ENCODE results near the gene STXBP4.
"Not testable (repeated sequence)": the region's sequence is repeated elsewhere in the genome, so short reads cannot be mapped to it uniquely, and the experiment has no call there.

STXBP4 gene

DNA sequence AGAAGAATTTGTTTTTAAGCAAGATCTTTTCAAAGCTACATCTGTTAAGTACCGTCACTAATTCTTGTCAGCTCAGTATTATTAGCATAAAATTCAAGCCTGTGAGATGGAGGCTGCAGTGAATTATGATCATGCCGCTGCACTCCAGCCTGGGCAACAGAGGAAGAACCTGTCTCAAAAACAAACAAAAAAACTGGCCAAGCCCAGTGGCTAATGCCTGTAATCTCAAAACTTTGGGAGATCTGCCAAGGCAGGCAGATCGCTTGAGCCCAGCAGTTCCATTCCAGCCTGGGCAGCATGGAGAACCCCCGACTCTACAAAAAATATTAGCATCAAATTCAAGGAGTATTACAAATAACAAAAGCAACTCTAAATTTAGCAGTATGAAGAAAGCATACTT is 88.0 kb downstream of the STXBP4 start:
- no peak for DNase-seq (ENCODE audit: low spot score)

DNA sequence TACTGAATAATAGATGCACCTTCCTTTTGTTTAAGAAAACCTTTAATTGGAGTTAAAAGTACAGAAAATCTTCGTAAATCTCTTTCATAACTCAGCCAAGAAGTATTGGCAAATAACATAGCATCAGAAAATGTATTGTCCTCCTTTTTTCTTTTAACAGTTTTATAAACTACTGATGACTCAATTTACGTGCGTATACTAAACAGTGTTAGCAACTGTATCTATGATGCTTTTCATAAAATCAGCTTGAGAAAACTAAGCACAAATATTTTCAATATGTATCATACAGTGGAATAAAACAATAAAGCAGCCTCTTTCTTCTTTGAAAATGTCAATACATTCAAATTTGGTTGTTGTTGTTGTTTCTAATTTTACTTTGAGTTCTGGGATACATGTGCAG is 88.6 kb downstream of the STXBP4 start:
- DNase-seq (ENCODE audit: low spot score): no peak

DNA sequence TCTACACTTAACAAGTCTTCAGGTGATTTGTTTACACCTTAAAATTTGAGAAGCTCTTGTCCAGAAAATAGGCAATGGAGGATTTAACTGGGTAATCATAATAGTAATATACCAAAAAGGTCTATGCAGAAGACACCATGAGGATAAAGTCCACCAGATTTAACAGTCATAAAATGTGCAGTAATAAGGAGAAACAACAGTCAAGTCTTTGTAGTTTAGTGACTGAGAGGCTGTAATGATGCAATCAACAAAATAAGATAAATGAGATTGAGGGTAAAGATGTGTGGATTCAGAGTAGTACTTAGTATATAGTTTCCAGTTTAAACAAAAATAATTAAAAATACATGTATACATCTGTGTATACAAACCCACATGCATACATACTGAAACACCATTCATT is 91.2 kb downstream of the STXBP4 start:
- no peak for DNase-seq (ENCODE audit: low spot score)

DNA sequence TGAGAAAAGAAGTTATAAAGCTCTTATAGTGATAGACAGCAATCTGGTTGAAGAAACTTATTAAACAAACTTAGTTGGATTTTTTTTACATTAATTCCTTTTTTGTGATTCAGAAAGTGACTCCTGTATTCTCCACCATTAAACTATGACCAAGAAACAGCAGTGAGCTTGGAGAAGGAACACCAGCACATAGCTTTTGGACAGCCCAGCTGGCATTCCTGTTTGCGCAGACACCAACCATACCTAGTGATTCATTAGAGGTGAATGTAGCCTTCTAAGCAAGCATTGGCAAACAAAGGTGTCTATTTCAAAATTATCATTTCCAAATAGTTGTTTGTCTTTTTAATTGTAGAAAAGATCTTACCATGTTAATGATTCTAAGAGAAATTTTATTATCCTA is 94.4 kb downstream of the STXBP4 start:
- no peak for DNase-seq (ENCODE audit: low spot score)

- DNase-seq (ENCODE audit: low spot score): no peak
Observed at GRCh38 chr17:55063885-55064874, 95.6 kb downstream of the STXBP4 start.

- DNase-seq (ENCODE audit: low spot score): no peak
Observed at GRCh38 chr17:55067697-55068439, 99.3 kb downstream of the STXBP4 start.

- DNase-seq (ENCODE audit: low spot score): no peak
Observed at GRCh38 chr17:55068862-55069811, 100.6 kb downstream of the STXBP4 start.

- DNase-seq (ENCODE audit: low spot score): no peak
Observed at GRCh38 chr17:55069983-55070529, 101.5 kb downstream of the STXBP4 start.

DNA sequence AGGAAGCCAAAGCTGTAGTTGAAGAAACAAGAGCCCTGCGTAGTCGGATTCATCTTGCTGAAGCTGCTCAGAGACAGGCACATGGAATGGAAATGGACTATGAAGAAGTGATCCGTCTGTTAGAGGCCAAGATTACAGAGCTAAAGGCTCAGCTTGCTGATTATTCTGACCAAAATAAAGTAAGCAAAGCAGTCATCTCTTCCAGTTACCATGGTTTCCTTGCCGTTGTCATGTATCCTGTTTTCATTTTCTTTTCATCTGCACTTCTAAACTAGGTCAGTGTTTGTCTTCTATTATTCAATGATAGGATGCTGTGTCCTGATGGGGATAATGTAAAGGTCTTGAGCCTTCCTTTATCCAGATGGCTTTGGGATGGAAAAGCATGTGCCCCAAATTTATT is 104.3 kb downstream of the STXBP4 start:
- DNase-seq (ENCODE audit: low spot score): no peak

DNA sequence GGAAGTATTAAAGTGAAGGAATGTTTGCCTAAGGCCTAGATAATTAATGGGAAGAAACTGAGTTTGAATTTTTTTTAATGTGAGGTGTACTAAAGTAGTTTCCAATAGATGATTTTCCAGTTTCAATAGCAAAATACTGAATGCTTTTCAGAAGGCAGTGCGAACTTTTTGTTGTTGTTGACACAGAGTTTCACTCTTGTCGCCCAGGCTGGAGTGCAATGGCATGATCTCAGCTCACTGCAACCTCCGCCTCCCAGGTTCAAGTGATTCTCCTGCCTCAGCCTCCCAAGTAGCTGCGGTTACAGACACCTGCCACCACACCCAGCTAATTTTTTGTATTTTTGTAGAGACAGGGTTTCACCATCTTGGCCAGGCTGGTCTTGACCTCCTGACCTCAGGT is 104.9 kb downstream of the STXBP4 start:
- not testable (repeated sequence) for DNase-seq (ENCODE audit: low spot score)

DNA sequence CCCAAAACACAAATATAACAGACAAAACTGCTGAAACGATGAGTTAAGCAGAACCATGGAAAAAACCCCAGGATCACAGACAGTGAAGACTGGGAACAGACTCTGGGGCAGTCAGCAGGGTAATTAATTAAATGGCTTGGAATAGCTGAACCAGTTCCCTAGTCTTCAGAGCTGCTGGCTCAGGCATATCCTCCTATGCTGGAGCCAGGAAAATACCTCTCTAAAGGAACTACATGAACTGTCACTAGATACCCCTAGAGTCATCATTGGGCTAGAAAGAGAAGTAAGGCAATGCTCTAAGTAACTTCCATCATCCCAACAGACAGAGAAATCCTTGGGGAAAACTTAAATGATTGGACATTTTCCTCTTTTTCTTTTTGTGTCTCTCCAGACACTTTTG is 113.0 kb downstream of the STXBP4 start:
- no peak for DNase-seq (ENCODE audit: low spot score)

GRCh38 chr17:55086635-55087058 is 118.1 kb downstream of the STXBP4 start:
- DNase-seq (ENCODE audit: low spot score): no peak

DNA sequence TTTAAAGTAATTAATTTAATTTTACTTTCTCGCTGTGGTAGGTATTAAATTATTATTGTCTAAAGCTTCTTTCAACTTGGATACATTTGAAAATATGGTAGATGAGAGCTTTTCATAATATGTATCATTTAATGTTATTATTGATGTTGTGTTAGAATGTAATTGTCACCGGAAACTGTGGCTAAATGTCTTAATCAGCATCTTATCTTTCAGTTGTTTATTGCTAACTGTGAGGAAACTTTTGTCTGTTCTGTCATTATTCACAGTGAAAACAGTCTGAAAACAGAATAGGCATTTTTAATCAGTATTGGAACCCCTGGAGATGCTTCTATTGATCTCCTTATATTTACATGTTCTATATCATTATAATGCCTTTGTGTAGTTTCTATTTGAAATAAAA is 120.7 kb downstream of the STXBP4 start:
- DNase-seq (ENCODE audit: low spot score): no peak

GRCh38 chr17:55090079-55090492 is 121.5 kb downstream of the STXBP4 start:
- no peak for DNase-seq (ENCODE audit: low spot score)

DNA sequence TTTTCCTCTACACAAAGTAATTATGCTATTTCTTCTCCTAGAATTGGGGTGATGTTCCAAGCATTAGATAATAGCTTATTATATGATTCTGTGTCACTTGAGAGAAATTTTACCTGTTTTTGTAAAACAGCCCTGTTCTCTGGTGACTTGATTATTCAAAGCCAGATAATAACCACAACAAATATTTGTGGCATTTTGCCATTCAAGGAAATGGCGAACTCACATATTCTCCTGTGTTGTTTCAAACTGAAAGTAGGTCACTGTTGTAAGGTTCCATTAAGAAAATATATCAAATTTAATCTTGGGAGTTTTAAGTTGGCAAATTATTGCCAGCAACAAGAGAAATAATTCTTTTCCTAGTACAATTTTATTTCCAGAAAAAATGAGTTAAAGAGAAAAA is 124.8 kb downstream of the STXBP4 start:
- no peak for DNase-seq (ENCODE audit: low spot score)

GRCh38 chr17:55098765-55099164 is 130.2 kb downstream of the STXBP4 start:
- no peak for DNase-seq (ENCODE audit: low spot score)

DNA sequence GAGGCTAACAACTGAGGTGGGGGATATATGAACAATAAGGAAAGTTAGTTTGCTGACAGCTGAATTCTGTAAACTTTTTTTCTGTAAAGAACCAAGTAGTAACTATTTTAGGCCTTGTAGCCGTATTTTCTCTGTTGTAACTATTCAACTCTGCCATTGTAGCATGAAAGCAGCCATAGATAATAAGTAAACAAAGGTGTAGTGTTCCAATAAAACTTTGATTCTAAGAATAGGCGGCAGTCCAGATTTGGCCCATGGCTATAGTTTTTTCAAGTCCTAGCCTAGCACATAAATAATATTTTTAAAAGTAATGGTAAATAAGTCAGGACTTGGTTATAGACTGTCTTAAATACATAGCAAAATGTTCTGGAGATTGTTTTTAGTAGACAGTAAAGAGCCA is 142.0 kb downstream of the STXBP4 start:
- DNase-seq (ENCODE audit: low spot score): no peak

- DNase-seq (ENCODE audit: low spot score): no peak
Observed at GRCh38 chr17:55114283-55114682, 145.7 kb downstream of the STXBP4 start.

- no peak for DNase-seq (ENCODE audit: low spot score)
Observed at GRCh38 chr17:55116440-55116914, 147.9 kb downstream of the STXBP4 start.

DNA sequence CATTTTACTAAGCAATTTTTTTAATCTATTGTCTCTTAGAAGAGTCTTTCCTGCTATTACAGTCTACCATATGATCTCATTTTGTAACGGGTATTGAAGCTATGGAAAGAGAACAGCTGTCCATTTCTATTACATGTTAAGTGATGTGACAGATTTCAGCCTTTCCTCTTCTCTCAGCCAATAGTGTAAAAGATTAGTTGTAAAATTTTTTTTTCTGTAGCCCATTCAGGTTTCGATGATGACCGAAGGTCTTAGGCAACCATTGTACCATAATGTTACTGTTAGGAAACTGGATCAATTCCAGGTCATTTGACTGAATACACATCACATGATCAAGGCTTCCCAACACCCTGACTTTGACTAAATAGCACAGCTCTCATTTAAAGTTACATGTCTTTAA is 148.6 kb downstream of the STXBP4 start:
- no peak for DNase-seq (ENCODE audit: low spot score)

- no peak for DNase-seq (ENCODE audit: low spot score)
Observed at GRCh38 chr17:55120651-55121050, 152.1 kb downstream of the STXBP4 start.

GRCh38 chr17:55121268-55121667 is 152.7 kb downstream of the STXBP4 start:
- no peak for DNase-seq (ENCODE audit: low spot score)

All from hepatic stellate cell (primary cell).